DMS53 treated with DMSO at 0.1 percent for 48 hours (cell line): Measurements from ENCODE around the gene HOGA1.
"Not testable (repeated sequence)": the region's sequence is repeated elsewhere in the genome, so short reads cannot be mapped to it uniquely, and the experiment has no call there.

Source experiments
- DNase-seq: peaks from one replicate; lab custom pipeline; 2025; ENCODE audit not compliant: unreplicated experiment; lab: John Stamatoyannopoulos, UW

HOGA1 gene

GRCh38 chr10:97607095-97607636 lies 23.0 kb downstream of the HOGA1 start:
- DNase-seq, result no peak

- DNase-seq, result no peak
Measured at GRCh38 chr10:97608991-97609561, 24.9 kb downstream of the HOGA1 start.

GRCh38 chr10:97611473-97611872 lies 27.3 kb downstream of the HOGA1 start:
- DNase-seq, result no peak

GRCh38 chr10:97612386-97612785 lies 28.2 kb downstream of the HOGA1 start:
- peak; percentile 81 for DNase-seq

- DNase-seq, result no peak
Measured at GRCh38 chr10:97618285-97618684, 34.1 kb downstream of the HOGA1 start.

- no peak for DNase-seq
Measured at GRCh38 chr10:97618733-97619132, 34.5 kb downstream of the HOGA1 start.

- DNase-seq, result no peak
Measured at GRCh38 chr10:97623277-97623676, 39.1 kb downstream of the HOGA1 start.

GRCh38 chr10:97627731-97628130 lies 43.5 kb downstream of the HOGA1 start:
- no peak for DNase-seq

- DNase-seq, result no peak
Measured at GRCh38 chr10:97628228-97628627, 44.0 kb downstream of the HOGA1 start.

GRCh38 chr10:97629289-97629688 lies 45.1 kb downstream of the HOGA1 start:
- DNase-seq, result no peak

- no peak for DNase-seq
Measured at GRCh38 chr10:97631098-97631497, 46.9 kb downstream of the HOGA1 start.

- peak; percentile 96 for DNase-seq
Measured at GRCh38 chr10:97632949-97633884, 49.0 kb downstream of the HOGA1 start, which contains the start of gene MORN4. Gene MORN4 (minus strand): TSS chr10:97633500. CDS start chr10:97619653, 13,847 bp downstream.

GRCh38 chr10:97633921-97634320 lies 49.7 kb downstream of the HOGA1 start:
- DNase-seq, result peak; percentile 85

- DNase-seq, result no peak
Measured at GRCh38 chr10:97635577-97635976, 51.4 kb downstream of the HOGA1 start.

GRCh38 chr10:97639090-97639489 lies 54.9 kb downstream of the HOGA1 start:
- DNase-seq, result not testable (repeated sequence)

- peak; percentile 100 for DNase-seq
Measured at GRCh38 chr10:97640174-97640867, 56.1 kb downstream of the HOGA1 start, which contains the start of gene PI4K2A. Gene PI4K2A (plus strand): TSS chr10:97640671. CDS start chr10:97640743, 72 bp downstream.

GRCh38 chr10:97640868-97641811 lies 57.0 kb downstream of the HOGA1 start:
- DNase-seq, result no peak

GRCh38 chr10:97642471-97643159 lies 58.4 kb downstream of the HOGA1 start:
- not testable (repeated sequence) for DNase-seq

GRCh38 chr10:97643441-97643985 lies 59.3 kb downstream of the HOGA1 start:
- DNase-seq, result peak; percentile 40
